HepG2 (cell line): ENCODE results near the gene CYB5B. TPM values are rescaled to one million over a fixed set of nuclear protein-coding genes. Genes with fewer than 3 reads are reported as not detected.
"Not testable (repeated sequence)": the region's sequence is repeated elsewhere in the genome, so short reads cannot be mapped to it uniquely, and the experiment has no call there.

Experiments
- ATAC-seq: fragments of 200-7000 bp; cut with Tn5 transposase; 3 replicates; pipeline ENCODE4 v1.9.1; 2020; ENCODE audit warnings: mild to moderate bottlenecking, moderate library complexity
- BruUV-seq: library from RNA; stranded (reverse); fragments of 400-500 nt; replicated peaks from 2 replicates; lab custom pipeline; 2021; lab: Mats Ljungman, UMichigan
- CTCF ChIA-PET: fragments of 300-600 bp; formaldehyde crosslinking; extraction: SDS; loops from one replicate; lab custom pipeline; 2021; ENCODE audit warnings: low total read pairs, inconsistent platforms, low intra/inter-chr PET ratio; lab: Yijun Ruan, JAX
- POLR2A ChIA-PET: fragments of 350-600 bp; sonication (Branson Sonifier 250); formaldehyde crosslinking; loops from one replicate; lab custom pipeline; 2020; ENCODE audit warnings: antibody characterized with exemption, inconsistent platforms; lab: Yijun Ruan, JAX
- DNase-seq: peaks from one replicate; pipeline ENCODE4 v3.0.0-alpha.2; 2015; ENCODE audit warnings: low spot score
- FAIRE-seq: peaks from 3 replicates; lab custom pipeline; 2011; peaks lifted over from hg19 to GRCh38; lab: Jason Lieb, UNC
- H2AFZ ChIP-seq: one replicate; pipeline ENCODE4 v1.6.1; 2011; ENCODE audit warnings: low read length, inconsistent platforms
- H3K27ac ChIP-seq: fragments of 300-600 bp; 3 replicates; pipeline ENCODE4 v1.8.0; 2011; ENCODE audit warnings: mixed run types, mild to moderate bottlenecking, mixed read lengths, low read length, inconsistent platforms; ENCODE audit not compliant: insufficient read depth; ENCODE audit errors: extremely low read length
- H3K27me3 ChIP-seq, 2 experiments: fragments of 200-600 bp in 1 of 2; 2 replicates in 1 of 2; 3 replicates in 1 of 2; pipeline versions ENCODE4 v1.6.0 to v1.8.0; 2011; ENCODE audit warnings: low read length in 2 of 2, mild to moderate bottlenecking in 2 of 2, moderate library complexity in 2 of 2, inconsistent platforms in 1 of 2; ENCODE audit not compliant: insufficient read depth in 2 of 2, control insufficient read depth in 1 of 2
- H3K36me3 ChIP-seq, 2 experiments: fragments of 200-600 bp in 1 of 2; replicated peaks in 1 of 2; 2 replicates in 1 of 2; 3 replicates in 1 of 2; pipeline versions ENCODE4 v1.5.1 to v1.8.0; 2011; ENCODE audit warnings: low read length in 2 of 2, inconsistent platforms in 1 of 2; ENCODE audit not compliant: insufficient read depth in 2 of 2, control insufficient read depth in 1 of 2
- H3K4me1 ChIP-seq: 2 replicates; pipeline ENCODE4 v1.5.1; 2012; ENCODE audit warnings: low read length, inconsistent platforms; ENCODE audit not compliant: insufficient read depth
- H3K4me2 ChIP-seq: 2 replicates; pipeline ENCODE4 v1.6.0; 2011; ENCODE audit warnings: low read depth, low read length, inconsistent platforms
- H3K4me3 ChIP-seq, 3 experiments: fragments of 200-600 bp in 1 of 3; sonication (generic), shearing (Covaris generic) in 1 of 3; replicated peaks in 1 of 3; 2 replicates each; pipeline ENCODE4 v1.5.1; 2011 to 2016; ENCODE audit warnings: low read length in 3 of 3, inconsistent platforms in 2 of 3, low read depth in 2 of 3, mild to moderate bottlenecking in 2 of 3, control low read depth in 1 of 3, mixed read lengths in 1 of 3; ENCODE audit not compliant: insufficient read depth in 1 of 3
- H3K79me2 ChIP-seq: one replicate; pipeline ENCODE4 v1.6.1; 2011; ENCODE audit warnings: low read length, inconsistent platforms; ENCODE audit not compliant: insufficient read depth
- H3K9ac ChIP-seq: 2 replicates; pipeline ENCODE4 v1.6.0; 2011; ENCODE audit warnings: mild to moderate bottlenecking, low read depth, low read length, inconsistent platforms; ENCODE audit not compliant: insufficient read depth
- H3K9me3 ChIP-seq: 2 replicates; pipeline ENCODE4 v1.5.1; 2012; ENCODE audit warnings: mild to moderate bottlenecking, low read length
- H4K20me1 ChIP-seq: 2 replicates; pipeline ENCODE4 v1.6.0; 2011; ENCODE audit warnings: inconsistent platforms, mild to moderate bottlenecking, low read length, moderate library complexity; ENCODE audit not compliant: insufficient read depth
- MAFF ChIP-seq: IDR thresholded peaks from 2 replicates; pipeline ENCODE4 v1.6.1; 2011; ENCODE audit warnings: low read depth, low read length, improper control_type of control experiment
- MAFK ChIP-seq, 2 experiments: IDR thresholded peaks in 1 of 2; conservative IDR thresholded peaks in 1 of 2; 2 replicates each; pipeline ENCODE4 v1.6.1; 2011; ENCODE audit warnings: improper control_type of control experiment in 2 of 2, low read length in 2 of 2
- MEF2D ChIP-seq: sonication (generic); formaldehyde crosslinking; IDR thresholded peaks from 2 replicates; pipeline ENCODE4 v1.5.1; 2020; ENCODE audit warnings: mild to moderate bottlenecking, missing genetic modification reagents
- NFYB ChIP-seq: sonication (generic); formaldehyde crosslinking; IDR thresholded peaks from 2 replicates; pipeline ENCODE4 v1.4.0; 2020; ENCODE audit warnings: missing genetic modification reagents
- NFYC ChIP-seq: IDR thresholded peaks from 2 replicates; pipeline ENCODE4 v1.6.1; 2016; ENCODE audit warnings: missing genetic modification reagents, missing compliant biosample characterization
- POLR2G ChIP-seq: fragments of 200-400 bp; formaldehyde crosslinking; IDR thresholded peaks from 2 replicates; pipeline ENCODE4 v1.6.1; 2018; ENCODE audit warnings: mild to moderate bottlenecking, low read depth, low read length, moderate library complexity
- RBFOX2 ChIP-seq: fragments of 200-400 bp; formaldehyde crosslinking; IDR thresholded peaks from 2 replicates; pipeline ENCODE4 v1.6.1; 2017; ENCODE audit warnings: low read depth, mild to moderate bottlenecking, low read length
- RBM22 ChIP-seq: fragments of 200-400 bp; formaldehyde crosslinking; optimal IDR thresholded peaks from 2 replicates; pipeline ENCODE3; 2017; ENCODE audit warnings: mild to moderate bottlenecking, low read length, moderate library complexity
- SRSF1 ChIP-seq: fragments of 200-400 bp; formaldehyde crosslinking; optimal IDR thresholded peaks from 2 replicates; pipeline ENCODE3; 2017; ENCODE audit warnings: mild to moderate bottlenecking, low read depth, low read length, moderate library complexity
- ZMYM4 ChIP-seq: sonication (generic); formaldehyde crosslinking; IDR thresholded peaks from 2 replicates; pipeline ENCODE4 v1.8.1; 2023; ENCODE audit warnings: mild to moderate bottlenecking, missing genetic modification reagents
- ZNF335 ChIP-seq: sonication (generic); formaldehyde crosslinking; IDR thresholded peaks from 2 replicates; pipeline ENCODE4 v1.4.0; 2020; ENCODE audit warnings: missing genetic modification reagents
- ZNF577 ChIP-seq: sonication (generic); formaldehyde crosslinking; IDR thresholded peaks from 2 replicates; pipeline ENCODE4 v1.4.0; 2020; ENCODE audit warnings: mild to moderate bottlenecking, low read depth, missing genetic modification reagents, borderline replicate concordance
- WGBS: methylation state at CpG from one replicate; pipeline ENCODE4 v1.1.6; 2017; ENCODE audit warnings: low lambda C conversion rate; 5-methylcytosine and 5-hydroxymethylcytosine counted together
- in situ Hi-C: cut with HindIII; loops from 2 replicates; pipeline ENCODE4 v1.10.0; 2017; ENCODE audit warnings: low pct_unique_long_range_greater_than_20kb; ENCODE audit not compliant: extremely low pct_ligation_motif_present
- intact Hi-C: fragments of 100-400 bp; cut with micrococcal nuclease; formaldehyde crosslinking; loops from one replicate; pipeline ENCODE4 v1.10.0; 2022; ENCODE audit not compliant: unreplicated experiment
- polyA plus RNA-seq, 8 experiments: library from polyadenylated mRNA; depleted of rRNA in 3 of 8; stranded (reverse) in 7 of 8; unstranded in 1 of 8; fragments of >200 nt; fragmentation: Illumina TruSeq in 4 of 8; extraction: Trizol in 4 of 8; gene quantifications; 2 replicates each; pipeline versions ENCODE4 v1.2.1 to v1.2.3, GENCODE V29; 2011 to 2016; ENCODE audit warnings: low read depth in 4 of 8, missing spikeins in 1 of 8, mixed read lengths in 1 of 8; ENCODE audit not compliant: insufficient read depth in 1 of 8
- total RNA-seq, 5 experiments: library from RNA; depleted of rRNA; stranded (reverse); fragments of >200 nt; fragmentation: Illumina TruSeq; extraction: Trizol; gene quantifications; 2 replicates each; pipeline ENCODE4 v1.2.3, GENCODE V29; 2016; ENCODE audit warnings: low read depth in 1 of 5

Gene CYB5B
- total and polyA plus RNA-seq, 2 of the 13 experiments (the other 11 are each of a cell fraction or from before 2014, with no cell fraction given), result 234 to 432 TPM

- TF ChIP-seq SRSF1 (no peak), ZNF577 (no peak)
Measured at GRCh38 chr16:69428652-69429051, 4.2 kb downstream of the CYB5B start (continued).

- H3K4me3 ChIP-seq, H3K9me3 ChIP-seq, FAIRE-seq, H3K9ac ChIP-seq, DNase-seq, H3K27me3 ChIP-seq, H3K27ac ChIP-seq, BruUV-seq, intact Hi-C loops, ATAC-seq, CTCF ChIA-PET, in situ Hi-C loops, H2AFZ ChIP-seq, H4K20me1 ChIP-seq: not testable (repeated sequence)
- POLR2A ChIA-PET, result interaction anchor here (2.6 kb wide), 1 partner anchor 16 kb away, joined by 7 read pairs; no protein-coding TSS in a partner anchor
- H3K36me3 ChIP-seq, result peaks cover 23 to 64% of the 10 kb centered on the region in 2 experiments
- TF ChIP-seq NFYB (CRISPR knock-in tag) (peak; percentile 81), ZMYM4 (CRISPR knock-in tag) (peak; percentile 61; the same call in 1 of the 2 replicates), RBM22 (peak; percentile 31), POLR2G (0 out of 2 replicates have a peak, but pooled peaks have one; percentile 16), MAFF (peak; percentile 57; the same call in 1 of the 2 replicates), MEF2D (CRISPR knock-in tag) (0 out of 2 replicates have a peak, but pooled peaks have one; percentile 16), MAFK (conservative IDR thresholded peaks at IDR 0.05 in 1 of 2, IDR thresholded peaks at IDR 0.05 in 1 of 2; ENCODE audit: low read length in 2 of 2) (peak; percentile 62 to 71), ZNF335 (CRISPR knock-in tag) (0 out of 2 replicates have a peak, but pooled peaks have one; percentile 6), NFYC (CRISPR knock-in tag) (peak; percentile 78), RBFOX2 (peak; percentile 60)
- H3K79me2 ChIP-seq, result peaks cover 94% of the 10 kb centered on the region
- WGBS, result 98% methylated on average over 7 of the region's 7 CpGs
- peaks cover 78% of the 10 kb centered on the region for H3K4me1 ChIP-seq
- 0 out of 2 replicates have a peak overlapping the region, but pooled peaks have one; percentile 10 for H3K4me2 ChIP-seq
Measured at GRCh38 chr16:69429058-69429640, 4.7 kb downstream of the CYB5B start.
